ENCODE measurements around the gene PABPN1L. TPM values are rescaled to one million over a fixed set of nuclear protein-coding genes. Genes with fewer than 3 reads are reported as not detected.

The PABPN1L gene
- total and polyA plus RNA-seq, 9 of the 15 experiments (the other 6 are each of a cell fraction or from before 2014, with no cell fraction given): 0.11 to 0.32 TPM; not detected in 7

- H3K9ac ChIP-seq (ENCODE audit: insufficient read depth in 1 of 2, low read depth in 2 of 2, low read length in 2 of 2): no peak overlapping the region
- in situ Hi-C loops (cut with MboI): no loop called here
- no peaks in the 10 kb centered on the region for H3K27me3 ChIP-seq (ENCODE audit: control insufficient read depth in 2 of 2, insufficient read depth in 2 of 2, low read length in 2 of 2)
- H4K20me1 ChIP-seq (replicated peaks; ENCODE audit: control insufficient read depth, insufficient read depth, low read length): peaks cover 40% of the 10 kb centered on the region
- peaks cover 4% of the 10 kb centered on the region for H3K9me1 ChIP-seq (ENCODE audit: control insufficient read depth, insufficient read depth, low read length)
- DNase-seq (ENCODE audit: extremely low read depth in 1 of 4, low spot score in 3 of 4) (no peak), FAIRE-seq (no peak), ATAC-seq (no peak)
- no peak overlapping the region for H3K4me3 ChIP-seq
- H3K79me2 ChIP-seq (ENCODE audit: control insufficient read depth, insufficient read depth, low read length): peaks cover 93% of the 10 kb centered on the region
- CTCF ChIA-PET (ENCODE audit: low intra/inter-chr PET ratio): no interaction called here
- H3K27ac ChIP-seq (ENCODE audit: extremely low read depth, low read depth, low read length): no peak overlapping the region
- H3K4me1 ChIP-seq (replicated peaks in 1 of 2; ENCODE audit: control insufficient read depth in 2 of 2, insufficient read depth in 2 of 2, low read length in 2 of 2): peaks cover 0 to 45% of the 10 kb centered on the region in 2 experiments; a peak in 3 of 5 replicates
- H3K9me3 ChIP-seq (replicated peaks; ENCODE audit: control insufficient read depth, insufficient read depth, low read depth, low read length): no peaks in the 10 kb centered on the region
- BruUV-seq (replicated peaks): no TSS peak
- no peak for TF ChIP-seq ZBTB7A (IDR thresholded peaks at IDR 0.05; ENCODE audit: borderline replicate concordance, control insufficient read depth, low read depth, low read length)
- no peak for TF ChIP-seq NFIC (IDR thresholded peaks at IDR 0.05)
- no peak for TF ChIP-seq ZNF174 (CRISPR knock-in tag; IDR thresholded peaks at IDR 0.05)
- no peak for TF ChIP-seq TAF1 (IDR thresholded peaks at IDR 0.05; ENCODE audit: control insufficient read depth, extremely low read depth, insufficient read depth, low read length, severe bottlenecking)
- no peak for TF ChIP-seq GATA2 (CRISPR knock-in tag; IDR thresholded peaks at IDR 0.05)
- no peak for TF ChIP-seq GABPA (tag; conservative IDR thresholded peaks at IDR 0.05; ENCODE audit: low read depth)
- no peak for TF ChIP-seq ZKSCAN1 (IDR thresholded peaks at IDR 0.05; ENCODE audit: low read depth, low read length)
- no peak for TF ChIP-seq BRF1 (IDR thresholded peaks at IDR 0.05; ENCODE audit: borderline replicate concordance, extremely low read depth, insufficient read length)
- no peak for TF ChIP-seq HDAC6 (IDR thresholded peaks at IDR 0.05; ENCODE audit: low read depth, low read length)
- no peak for TF ChIP-seq ZSCAN32 (CRISPR knock-in tag; IDR thresholded peaks at IDR 0.05)
- TF ChIP-seq ZNF644 (tag; IDR thresholded peaks at IDR 0.05; ENCODE audit: low read depth): no peak
- H2AFZ ChIP-seq (ENCODE audit: low read depth, low read length): no peak overlapping the region
- intact Hi-C loops (cut with micrococcal nuclease): no loop called here
- POLR2A ChIA-PET: no interaction called here
- H3K36me3 ChIP-seq (ENCODE audit: control insufficient read depth, insufficient read depth, low read length): peaks cover 88% of the 10 kb centered on the region
- 100% methylated on average over 4 of the region's 20 CpGs for WGBS (ENCODE audit: insufficient coverage, low coverage, missing lambda C conversion rate)
- H3K4me2 ChIP-seq (ENCODE audit: insufficient read depth, low read length): no peak overlapping the region
Measured at GRCh38 chr16:88914750-88915368, 48.4 kb upstream of the PABPN1L start.

Data from K562 (cell line).